GM12878 (cell line): ENCODE results near the gene NHSL1. TPM values are rescaled to one million over a fixed set of nuclear protein-coding genes. Genes with fewer than 3 reads are reported as not detected.
A peak's percentile ranks its signal among the peaks of the same experiment; 100 is the strongest.

Experiments
- ATAC-seq: fragments of 200-7000 bp; cut with Tn5 transposase; 3 replicates; pipeline ENCODE4 v1.9.1; 2020; ENCODE audit warnings: mild to moderate bottlenecking, moderate library complexity
- BruUV-seq: library from RNA; stranded (reverse); fragments of 400-500 nt; replicated peaks from 2 replicates; lab custom pipeline; 2021; lab: Mats Ljungman, UMichigan
- CTCF ChIA-PET: fragments of 300-600 bp; sonication (Branson Sonifier 250); formaldehyde crosslinking; extraction: SDS; loops from one replicate; lab custom pipeline; 2021; ENCODE audit warnings: inconsistent platforms; lab: Yijun Ruan, JAX
- POLR2A ChIA-PET: fragments of 350-600 bp; formaldehyde crosslinking; extraction: SDS; loops from one replicate; lab custom pipeline; 2021; ENCODE audit warnings: inconsistent platforms; lab: Charles Lee
- RAD21 ChIA-PET: fragments of 300-600 bp; sonication (Branson Sonifier 250); formaldehyde crosslinking; loops from one replicate; lab custom pipeline; 2023; ENCODE audit warnings: antibody characterized with exemption; ENCODE audit not compliant: unreplicated experiment; lab: Charles Lee
- SMC1A ChIA-PET: fragments of 300-600 bp; sonication (Branson Sonifier 250); formaldehyde crosslinking; loops from one replicate; lab custom pipeline; 2023; ENCODE audit not compliant: unreplicated experiment, uncharacterized antibody; lab: Charles Lee
- DNase-seq: peaks from one replicate; pipeline ENCODE4 v3.0.0-alpha.2; 2011; ENCODE audit warnings: low read depth, low spot score
- FAIRE-seq: peaks from 3 replicates; lab custom pipeline; 2011; peaks lifted over from hg19 to GRCh38; lab: Jason Lieb, UNC
- H2AFZ ChIP-seq: 2 replicates; pipeline ENCODE4 v1.6.0; 2011; ENCODE audit warnings: low read depth, low read length, control low read depth; ENCODE audit not compliant: control insufficient read depth
- H3K27ac ChIP-seq: 2 replicates; pipeline ENCODE4 v1.5.1; 2011; ENCODE audit warnings: control low read depth; ENCODE audit not compliant: control insufficient read depth, insufficient read depth
- H3K27me3 ChIP-seq, 2 experiments: replicated peaks in 1 of 2; 2 replicates each; pipeline versions ENCODE4 v1.6.0 to v1.6.1; 2011; ENCODE audit warnings: low read length in 1 of 2; ENCODE audit not compliant: control insufficient read depth in 2 of 2, insufficient read depth in 2 of 2
- H3K36me3 ChIP-seq, 2 experiments: 2 replicates each; pipeline ENCODE4 v1.5.1; 2011; ENCODE audit warnings: low read length in 1 of 2; ENCODE audit not compliant: control insufficient read depth in 2 of 2, insufficient read depth in 2 of 2
- H3K4me1 ChIP-seq: 2 replicates; pipeline ENCODE4 v1.6.1; 2011; ENCODE audit warnings: mild to moderate bottlenecking, low read length, moderate library complexity, mixed read lengths; ENCODE audit not compliant: control insufficient read depth, insufficient read depth
- H3K4me2 ChIP-seq: 2 replicates; pipeline ENCODE4 v1.6.0; 2011; ENCODE audit warnings: control low read depth; ENCODE audit not compliant: control insufficient read depth, insufficient read depth
- H3K4me3 ChIP-seq: fragments of 200-600 bp; sonication (generic); 2 replicates; pipeline ENCODE4 v1.5.1; 2016
- H3K79me2 ChIP-seq: 2 replicates; pipeline ENCODE4 v1.6.0; 2011; ENCODE audit warnings: low read length; ENCODE audit not compliant: control insufficient read depth, insufficient read depth
- H3K9ac ChIP-seq: 2 replicates; pipeline ENCODE4 v1.8.0; 2011; ENCODE audit warnings: low read length, control low read depth, mixed read lengths; ENCODE audit not compliant: control insufficient read depth, insufficient read depth
- H3K9me3 ChIP-seq: replicated peaks from 3 replicates; pipeline ENCODE4 v1.5.1; 2011; ENCODE audit warnings: mild to moderate bottlenecking, low read length; ENCODE audit not compliant: control insufficient read depth, insufficient read depth
- H4K20me1 ChIP-seq: 2 replicates; pipeline ENCODE4 v1.6.0; 2011; ENCODE audit not compliant: control insufficient read depth, insufficient read depth
- CUX1 ChIP-seq: IDR thresholded peaks from 2 replicates; pipeline ENCODE4 v1.6.1; 2012; ENCODE audit warnings: improper control_type of control experiment, low read depth, low read length; ENCODE audit not compliant: insufficient replicate concordance
- DPF2 ChIP-seq: fragments of 450-650 bp; IDR thresholded peaks from 2 replicates; pipeline ENCODE4 v1.6.1; 2017; ENCODE audit warnings: mild to moderate bottlenecking
- KLF5 ChIP-seq: fragments of 450-650 bp; IDR thresholded peaks from 2 replicates; pipeline ENCODE4 v1.6.1; 2014; ENCODE audit warnings: mild to moderate bottlenecking; ENCODE audit not compliant: partially characterized antibody
- SMC3 ChIP-seq: IDR thresholded peaks from 2 replicates; pipeline ENCODE4 v1.6.1; 2011; ENCODE audit warnings: low read length, improper control_type of control experiment, borderline replicate concordance
- USF2 ChIP-seq: IDR thresholded peaks from 2 replicates; pipeline ENCODE4 v1.6.1; 2011; ENCODE audit warnings: low read depth, low read length, improper control_type of control experiment, borderline replicate concordance
- WGBS: methylation state at CpG from one replicate; pipeline ENCODE4 v1.1.6; 2016; ENCODE audit warnings: low lambda C conversion rate; ENCODE audit not compliant: insufficient replicate concordance, insufficient coverage; ENCODE audit errors: missing lambda C conversion rate; 5-methylcytosine and 5-hydroxymethylcytosine counted together
- in situ Hi-C: fragments of 300-500 bp; cut with MboI; formaldehyde crosslinking; loops from 9 replicates; pipeline ENCODE4 v1.14.3; 2018; ENCODE audit warnings: mixed read lengths
- intact Hi-C: fragments of 100-400 bp; cut with micrococcal nuclease; formaldehyde crosslinking; loops from one replicate; pipeline ENCODE4 v1.14.2; 2022; ENCODE audit not compliant: unreplicated experiment
- polyA plus RNA-seq, 11 experiments: library from polyadenylated mRNA; depleted of rRNA in 4 of 11; unstranded in 6 of 11; stranded (reverse) in 5 of 11; fragments of >200 nt; fragmentation: Nextera tagmentation in 4 of 11; fragmentation: Illumina TruSeq in 1 of 11; extraction: Ambion mirVana in 4 of 11; extraction: Trizol in 1 of 11; gene quantifications; 1 replicate in 1 of 11; 2 replicates in 10 of 11; pipeline versions ENCODE4 v1.2.1 to v1.2.3, GENCODE V29; 2011 to 2016; ENCODE audit warnings: inconsistent platforms in 2 of 11, missing spikeins in 2 of 11, low read depth in 1 of 11
- total RNA-seq, 4 experiments: library from RNA; depleted of rRNA in 3 of 4; stranded (reverse); fragments of >200 nt in 3 of 4; fragmentation: Illumina TruSeq in 1 of 4; extraction: Trizol in 1 of 4; gene quantifications; 2 replicates each; pipeline versions ENCODE4 v1.2.1 to v1.2.3, GENCODE V29; 2013 to 2021
- TF ChIP-seq, protein P1 (sequence below), 3 experiments: IDR thresholded peaks in 2 of 3; conservative IDR thresholded peaks in 1 of 3; 2 replicates each; pipeline ENCODE4 v1.5.1; 2011; ENCODE audit warnings: low read depth in 3 of 3, low read length in 3 of 3, mild to moderate bottlenecking in 3 of 3, control low read depth in 2 of 3, moderate library complexity in 2 of 3, inconsistent platforms in 1 of 3, mixed read lengths in 1 of 3; ENCODE audit not compliant: control insufficient read depth in 2 of 3, insufficient read depth in 1 of 3; ENCODE audit errors: extremely low read depth in 1 of 3

NHSL1 gene
- total and polyA plus RNA-seq, 10 of the 15 experiments (the other 5 are each of a cell fraction or from before 2014, with no cell fraction given), result 0.26 to 14.1 (median 0.90) TPM

GRCh38 chr6:138520463-138520862, 21.2 kb upstream of the NHSL1 start:
- Histone ChIP-seq H3K27me3 (0 out of 4 replicates have a peak, but pooled peaks cover 0 to 2% of the 10 kb centered on the region in 2 experiments), H2AFZ (no peak overlapping the region), H3K4me3 (no peak overlapping the region), H3K4me1 (no peaks in the 10 kb centered on the region; the same call in 1 of the 2 replicates), H3K9ac (no peak overlapping the region), H3K27ac (no peak overlapping the region), H3K79me2 (no peaks in the 10 kb centered on the region), H3K36me3 (no peaks in the 10 kb centered on the region), H4K20me1 (no peaks in the 10 kb centered on the region), H3K4me2 (no peak overlapping the region), H3K9me3 (no peaks in the 10 kb centered on the region; the same call in 2 of the 3 replicates)
- intact Hi-C loops (loop anchor here (5.0 kb wide), 1 partner anchor 67 kb away; no protein-coding TSS in a partner anchor), in situ Hi-C loops (loop anchor here (5.0 kb wide), 1 partner anchor 403 kb away; no protein-coding TSS in a partner anchor)
- DNase-seq (no peak), ATAC-seq (peak; percentile 59), FAIRE-seq (no peak)
- 24% methylated on average over 3 of the region's 3 CpGs for whole genome bisulfite sequencing
- TF ChIP-seq KLF5 (no peak), DPF2 (no peak), CUX1 (no peak), SMC3 (peak; percentile 11; the same call in 1 of the 2 replicates), USF2 (no peak)
- TF ChIP-seq, protein P1, sequence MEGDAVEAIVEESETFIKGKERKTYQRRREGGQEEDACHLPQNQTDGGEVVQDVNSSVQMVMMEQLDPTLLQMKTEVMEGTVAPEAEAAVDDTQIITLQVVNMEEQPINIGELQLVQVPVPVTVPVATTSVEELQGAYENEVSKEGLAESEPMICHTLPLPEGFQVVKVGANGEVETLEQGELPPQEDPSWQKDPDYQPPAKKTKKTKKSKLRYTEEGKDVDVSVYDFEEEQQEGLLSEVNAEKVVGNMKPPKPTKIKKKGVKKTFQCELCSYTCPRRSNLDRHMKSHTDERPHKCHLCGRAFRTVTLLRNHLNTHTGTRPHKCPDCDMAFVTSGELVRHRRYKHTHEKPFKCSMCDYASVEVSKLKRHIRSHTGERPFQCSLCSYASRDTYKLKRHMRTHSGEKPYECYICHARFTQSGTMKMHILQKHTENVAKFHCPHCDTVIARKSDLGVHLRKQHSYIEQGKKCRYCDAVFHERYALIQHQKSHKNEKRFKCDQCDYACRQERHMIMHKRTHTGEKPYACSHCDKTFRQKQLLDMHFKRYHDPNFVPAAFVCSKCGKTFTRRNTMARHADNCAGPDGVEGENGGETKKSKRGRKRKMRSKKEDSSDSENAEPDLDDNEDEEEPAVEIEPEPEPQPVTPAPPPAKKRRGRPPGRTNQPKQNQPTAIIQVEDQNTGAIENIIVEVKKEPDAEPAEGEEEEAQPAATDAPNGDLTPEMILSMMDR (IDR thresholded peaks at IDR 0.05 in 2 of 3, conservative IDR thresholded peaks at IDR 0.05 in 1 of 3; ENCODE audit: control insufficient read depth in 2 of 3, extremely low read depth in 1 of 3, insufficient read depth in 1 of 3, low read depth in 3 of 3, low read length in 3 of 3), result peak; percentile 19 to 25 (median 20); a peak in 3 of 6 replicates
- ChIA-PET SMC1A (interaction anchor here (0.5 to 1.7 kb wide), 18 partner anchors 9 to 404 kb away, joined by 3 to 10 read pairs (median 4); no protein-coding TSS in a partner anchor), POLR2A (interaction anchor here (0.6 to 1.4 kb wide), 2 partner anchors 70 to 78 kb away, joined by 3 to 10 read pairs; no protein-coding TSS in a partner anchor), RAD21 (interaction anchor here (0.7 to 2.5 kb wide), 10 partner anchors 8 to 406 kb away, joined by 3 to 9 read pairs (median 3); no protein-coding TSS in a partner anchor), CTCF (interaction anchor here (0.7 to 7.6 kb wide), 20 partner anchors 10 to 586 kb away, joined by 3 to 65 read pairs (median 4); no protein-coding TSS in a partner anchor)
- no TSS peak for BruUV-seq
